ENCODE measurements around the gene SDHB.

SDHB gene

GRCh38 chr1:17043676-17044075, 10.2 kb downstream of the SDHB start:
- no peak for DNase-seq

DNA sequence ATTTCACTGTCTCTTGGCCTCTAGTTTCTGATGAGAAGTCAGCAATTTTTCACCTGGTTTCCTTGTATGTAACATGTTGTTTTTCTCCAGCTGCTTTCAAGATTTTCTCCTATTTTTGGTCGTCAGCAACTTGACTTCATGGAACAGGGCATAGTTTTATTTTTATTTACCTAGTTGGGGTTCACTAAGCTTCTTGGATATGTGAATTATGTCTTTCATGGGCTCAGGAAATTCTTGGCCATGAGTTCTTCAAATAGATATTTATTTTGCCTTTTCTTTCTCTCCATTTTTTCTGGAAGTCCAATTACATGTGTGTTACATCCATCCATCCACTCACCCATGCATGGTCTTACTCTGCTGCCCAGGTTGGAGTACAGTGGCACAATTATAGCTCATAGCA, 13.7 kb downstream of the SDHB start:
- no peak for DNase-seq

- no peak for DNase-seq
Observed at GRCh38 chr1:17039522-17039921, 14.3 kb downstream of the SDHB start.

DNA sequence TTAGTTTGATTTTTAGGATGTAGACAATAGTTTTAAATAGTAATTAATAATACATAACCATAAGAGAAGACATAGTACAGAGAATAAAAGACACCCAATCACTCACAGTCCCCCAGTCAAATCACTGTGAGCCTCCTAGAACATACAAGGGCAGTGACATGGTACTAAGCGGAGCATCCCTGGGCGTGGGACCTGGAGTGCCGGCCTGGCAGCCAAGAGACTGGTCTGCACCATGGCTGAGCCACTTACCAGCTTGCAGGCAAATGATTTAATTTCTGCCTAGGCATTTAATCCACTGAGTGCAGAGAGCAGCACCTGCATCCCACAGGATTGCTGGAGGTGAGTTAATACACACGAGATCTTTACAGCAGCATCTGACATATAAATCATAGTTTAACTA, 20.4 kb downstream of the SDHB start:
- no peak for DNase-seq

- no peak for DNase-seq
Observed at GRCh38 chr1:17032741-17033140, 21.1 kb downstream of the SDHB start.

DNA sequence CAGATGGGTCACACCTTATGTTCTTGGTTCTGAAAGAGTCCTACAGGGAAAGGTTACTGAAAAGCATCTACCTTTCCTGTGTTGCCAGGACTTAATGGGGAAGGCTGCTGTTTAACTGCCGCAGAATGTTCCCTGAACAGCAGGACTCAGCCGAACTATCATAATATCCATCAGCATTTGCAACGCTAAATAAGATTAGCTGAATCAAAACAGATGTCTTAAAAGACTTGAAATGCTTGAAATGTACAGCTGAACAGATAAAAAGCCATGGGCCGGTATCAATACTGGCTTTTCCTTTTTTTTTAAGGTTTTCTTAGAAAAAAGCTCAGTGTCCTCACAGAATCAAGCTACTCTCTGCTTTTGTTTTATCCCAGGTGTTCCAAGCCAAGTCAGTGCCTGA, 22.4 kb downstream of the SDHB start:
- DNase-seq: no peak

GRCh38 chr1:17030206-17030605, 23.6 kb downstream of the SDHB start:
- no peak for DNase-seq

DNA sequence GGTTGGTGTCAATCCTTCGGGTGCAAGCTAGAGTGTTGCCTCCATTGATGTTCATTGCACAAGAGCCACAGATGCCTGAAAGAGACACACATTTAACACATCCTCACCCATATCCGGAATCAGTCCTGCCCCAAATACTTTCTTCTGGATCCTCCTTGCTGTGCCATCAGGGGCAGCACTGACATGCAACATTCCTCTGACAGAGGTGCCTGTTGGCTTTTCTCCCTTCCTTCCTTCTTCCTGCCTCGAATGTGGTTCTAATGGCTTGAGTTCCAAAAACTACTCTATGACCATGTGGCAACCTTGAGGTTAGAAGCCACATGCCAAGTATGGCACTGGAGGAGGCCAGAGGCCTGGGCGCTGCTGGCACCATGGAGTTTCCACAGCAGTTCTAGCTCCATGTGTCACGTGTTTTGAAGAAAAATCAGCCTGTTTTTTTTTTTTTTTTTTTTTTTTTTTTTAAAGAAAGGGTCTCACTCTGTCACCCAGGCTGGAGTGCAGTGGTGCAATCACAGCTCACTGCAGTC, 25.1 kb downstream of the SDHB start:
- no peak for DNase-seq

DNA sequence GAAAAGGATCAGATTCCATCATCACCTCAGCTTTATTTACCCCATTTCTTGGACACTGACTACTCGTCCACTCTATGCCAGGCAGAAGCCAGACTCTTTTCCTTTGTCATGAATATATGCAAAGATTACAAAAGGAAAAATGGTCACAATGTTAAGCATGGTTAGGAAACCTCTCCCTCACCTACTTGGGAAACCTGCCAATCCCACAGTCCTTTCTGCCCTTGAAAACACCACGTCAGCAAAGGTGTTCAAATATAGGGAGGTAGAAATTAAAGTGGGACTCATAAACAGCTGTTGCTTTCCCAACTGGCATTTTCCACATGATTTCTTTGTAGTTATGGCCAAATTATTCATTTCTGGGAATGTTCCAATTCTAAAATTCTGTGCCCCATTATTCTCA, 25.9 kb downstream of the SDHB start:
- no peak for DNase-seq

GRCh38 chr1:17027403-17027802, 26.4 kb downstream of the SDHB start:
- DNase-seq: no peak

GRCh38 chr1:17024721-17025120, 29.1 kb downstream of the SDHB start:
- DNase-seq: no peak

DNA sequence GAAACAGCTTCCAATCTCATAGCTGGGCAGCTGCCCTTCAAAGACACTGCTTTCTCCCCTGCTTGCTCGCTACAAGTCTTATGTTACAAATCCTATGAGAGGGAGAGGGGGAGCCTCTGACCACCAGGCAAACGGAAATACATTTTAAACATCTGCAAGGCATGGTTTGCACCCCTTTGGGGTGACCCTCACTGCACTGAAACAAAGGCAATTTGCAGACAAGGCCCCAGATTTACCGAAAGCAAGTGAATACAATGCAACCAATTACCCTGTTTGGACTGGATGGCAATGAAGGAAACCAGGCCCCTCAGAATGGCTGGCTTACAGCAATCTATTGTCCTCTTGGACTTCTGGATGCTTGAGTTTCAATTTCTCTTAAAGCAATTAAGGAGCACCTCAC, 30.3 kb downstream of the SDHB start:
- no peak for DNase-seq

DNA sequence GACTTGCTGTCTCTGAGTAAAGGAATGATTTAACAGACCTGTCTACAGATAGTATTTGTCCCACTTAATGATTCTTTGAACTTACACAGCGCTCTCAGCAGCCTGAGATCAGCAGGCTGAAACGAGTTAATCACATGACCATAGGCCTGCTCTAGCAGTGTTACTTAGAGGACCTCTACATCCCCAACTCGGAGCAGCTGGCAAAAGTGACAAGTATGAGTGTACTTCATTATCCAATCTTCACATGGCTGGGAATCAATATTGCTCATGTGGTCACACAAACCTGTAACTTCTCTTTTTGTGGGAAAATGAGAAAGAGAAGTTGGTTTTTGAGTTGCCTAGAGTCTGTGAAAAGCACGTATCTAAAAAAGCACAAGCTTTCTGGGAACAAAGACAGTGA, 30.7 kb downstream of the SDHB start:
- no peak for DNase-seq

DNA sequence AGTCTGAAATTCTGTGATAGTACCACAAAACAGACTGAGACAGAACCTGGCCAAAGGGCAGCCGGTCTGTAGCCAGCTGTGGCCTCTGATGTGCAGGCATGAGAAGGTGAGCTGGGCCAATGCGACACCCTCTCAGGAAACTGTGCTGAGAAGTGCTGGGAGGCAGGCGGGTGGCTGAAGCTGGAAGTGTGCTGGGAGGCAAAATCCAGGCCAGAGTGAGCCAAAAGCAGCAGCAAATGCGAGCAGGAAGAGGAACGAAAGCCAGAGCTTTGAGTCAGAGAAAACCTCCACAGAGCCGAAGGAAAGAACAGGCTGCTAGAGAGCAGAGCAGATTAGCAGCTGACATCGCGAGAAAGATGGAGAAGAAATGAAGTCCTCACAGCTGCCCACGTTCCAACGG, 31.9 kb downstream of the SDHB start:
- DNase-seq: no peak

DNA sequence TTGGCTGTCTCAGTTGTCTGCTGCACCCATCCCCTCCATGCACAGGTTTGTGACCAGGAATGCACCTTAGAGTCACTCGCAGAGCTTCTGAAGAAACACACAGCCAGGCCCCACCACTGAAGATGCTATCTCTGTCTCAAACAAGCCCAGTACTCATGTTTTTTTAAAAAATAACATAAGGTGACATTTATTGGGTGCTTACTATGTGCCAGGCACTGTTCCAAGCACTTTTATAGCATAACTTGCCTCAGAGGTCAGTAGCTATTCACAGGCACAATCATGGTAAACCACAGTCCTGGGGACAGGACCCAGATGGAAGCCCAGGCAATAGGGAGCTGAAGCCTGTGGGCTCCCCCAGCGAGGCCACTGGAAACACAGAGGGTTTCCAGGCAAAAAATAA, 33.3 kb downstream of the SDHB start:
- no peak for DNase-seq

DNA sequence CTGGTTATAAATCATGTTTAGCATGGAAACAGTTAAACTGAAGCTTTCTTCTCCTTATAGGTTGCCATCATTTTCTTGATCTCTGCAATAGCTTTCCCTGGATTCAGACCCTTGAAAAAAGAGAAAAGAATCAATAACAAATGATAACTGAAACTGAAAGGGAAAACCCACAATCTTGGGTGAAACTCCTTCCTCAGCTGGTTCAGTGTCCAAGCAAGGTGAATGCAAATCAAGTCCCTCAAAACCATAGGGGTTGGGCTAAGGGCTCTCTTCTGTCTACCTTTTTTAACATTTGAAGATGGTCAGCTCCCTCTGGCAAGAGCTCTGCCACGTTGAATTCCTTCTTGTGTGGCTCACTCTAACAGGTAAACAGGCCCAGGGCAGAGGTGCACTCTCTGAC, 35.0 kb downstream of the SDHB start:
- no peak for DNase-seq

- no peak for DNase-seq
Observed at GRCh38 chr1:17017435-17017834, 36.4 kb downstream of the SDHB start.

DNA sequence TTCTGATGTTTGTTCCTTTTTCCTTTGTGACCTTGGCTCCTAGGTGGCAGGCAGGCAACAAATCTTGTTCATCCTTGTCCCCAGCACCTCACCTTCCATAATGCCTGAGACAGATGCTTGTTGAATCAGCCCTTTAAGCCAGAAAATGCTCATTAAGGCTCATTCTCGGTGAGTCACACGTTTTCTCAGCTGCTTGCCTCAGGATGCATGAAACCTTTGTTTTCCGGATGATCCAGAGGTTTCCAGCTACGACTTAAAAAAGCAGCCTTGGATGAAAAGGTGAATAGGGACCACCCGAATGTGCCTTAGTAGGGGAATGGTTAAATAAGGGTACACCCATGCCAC, 37.5 kb downstream of the SDHB start:
- DNase-seq: no peak

- no peak for DNase-seq
Observed at GRCh38 chr1:17014671-17015567, 38.9 kb downstream of the SDHB start.

GRCh38 chr1:17013491-17014320, 40.1 kb downstream of the SDHB start:
- DNase-seq: no peak

- DNase-seq: no peak
Observed at GRCh38 chr1:17012775-17013490, 40.9 kb downstream of the SDHB start.

GRCh38 chr1:17011439-17012307, 42.2 kb downstream of the SDHB start, which contains the start of gene ATP13A2:
TSS of gene ATP13A2 (minus strand) at chr1:17011928. CDS start at chr1:17011738, 190 bp downstream.
- DNase-seq: peak; percentile 84
